DND-41 (cell line): ENCODE results near the gene FPR3.

ENCODE experiments used
- ATAC-seq: fragments of 200-7000 bp; cut with Tn5 transposase; 3 replicates; pipeline ENCODE4 v1.9.1; 2021; ENCODE audit warnings: low read depth; ENCODE audit not compliant: insufficient read depth
- DNase-seq: peaks from one replicate; pipeline ENCODE4 v3.0.0-alpha.2; 2020
- H2AFZ ChIP-seq: 2 replicates; pipeline ENCODE4 v1.6.0; 2012; ENCODE audit warnings: low read depth, low read length
- H3K27ac ChIP-seq: 2 replicates; pipeline ENCODE4 v1.5.1; 2012; ENCODE audit warnings: low read length, inconsistent platforms
- H3K27me3 ChIP-seq: fragments of 200-600 bp; sonication (generic); 2 replicates; pipeline ENCODE4 v1.6.0; 2012; ENCODE audit warnings: low read length, mild to moderate bottlenecking, inconsistent platforms; ENCODE audit not compliant: insufficient read depth, poor library complexity
- H3K36me3 ChIP-seq: 2 replicates; pipeline ENCODE4 v1.5.1; 2012; ENCODE audit warnings: low read length, inconsistent platforms; ENCODE audit not compliant: insufficient read depth
- H3K4me1 ChIP-seq: 2 replicates; pipeline ENCODE4 v1.5.1; 2012; ENCODE audit warnings: mild to moderate bottlenecking, low read length; ENCODE audit not compliant: insufficient read depth
- H3K4me2 ChIP-seq: 2 replicates; pipeline ENCODE4 v1.6.0; 2012; ENCODE audit warnings: mild to moderate bottlenecking, moderate library complexity, low read length, inconsistent platforms; ENCODE audit not compliant: insufficient read depth
- H3K4me3 ChIP-seq, 2 experiments: fragments of 200-600 bp in 1 of 2; shearing (Covaris generic) in 1 of 2; 2 replicates each; pipeline ENCODE4 v1.5.1; 2012 to 2016; ENCODE audit warnings: inconsistent platforms in 2 of 2, low read length in 2 of 2, mild to moderate bottlenecking in 2 of 2, low read depth in 1 of 2, moderate library complexity in 1 of 2
- H3K79me2 ChIP-seq: 2 replicates; pipeline ENCODE4 v1.6.0; 2012; ENCODE audit warnings: low read length, inconsistent platforms; ENCODE audit not compliant: insufficient read depth
- H3K9ac ChIP-seq: 2 replicates; pipeline ENCODE4 v1.6.0; 2012; ENCODE audit warnings: low read depth, mild to moderate bottlenecking, inconsistent platforms, low read length, moderate library complexity
- H3K9me3 ChIP-seq: 2 replicates; pipeline ENCODE4 v1.5.1; 2012; ENCODE audit warnings: low read length, moderate library complexity, mild to moderate bottlenecking, inconsistent platforms; ENCODE audit not compliant: insufficient read depth, severe bottlenecking
- H4K20me1 ChIP-seq: 2 replicates; pipeline ENCODE4 v1.6.0; 2012; ENCODE audit warnings: low read length; ENCODE audit not compliant: insufficient read depth
- CTCF ChIP-seq: IDR thresholded peaks from 2 replicates; pipeline ENCODE4 v1.5.1; 2012; ENCODE audit warnings: borderline replicate concordance, low read length, moderate library complexity, mild to moderate bottlenecking; ENCODE audit not compliant: poor library complexity, severe bottlenecking; ENCODE audit errors: extremely low read depth
- EZH2 ChIP-seq: IDR thresholded peaks from 3 replicates; pipeline ENCODE4 v1.6.1; 2012; ENCODE audit warnings: borderline replicate concordance, low read depth, mild to moderate bottlenecking, moderate library complexity, low read length, inconsistent platforms; ENCODE audit not compliant: severe bottlenecking

FPR3 gene

GRCh38 chr19:51789061-51789795 is 5.7 kb upstream of the FPR3 start:
- H3K4me3 ChIP-seq = no peak overlapping the region
- no peak overlapping the region for H3K27ac ChIP-seq
- TF ChIP-seq CTCF (no peak), EZH2 (no peak)
- H3K4me2 ChIP-seq = no peak overlapping the region
- no peak for DNase-seq
- H3K79me2 ChIP-seq = no peaks in the 10 kb centered on the region
- no peak overlapping the region for H3K9ac ChIP-seq
- ATAC-seq = no peak
- no peaks in the 10 kb centered on the region for H3K36me3 ChIP-seq
- H2AFZ ChIP-seq = no peak overlapping the region
- H3K27me3 ChIP-seq = no peaks in the 10 kb centered on the region
- H3K9me3 ChIP-seq = peaks cover 4% of the 10 kb centered on the region
- no peaks in the 10 kb centered on the region for H3K4me1 ChIP-seq
- H4K20me1 ChIP-seq = no peaks in the 10 kb centered on the region

GRCh38 chr19:51792932-51793331 is 2.0 kb upstream of the FPR3 start:
- Histone ChIP-seq H4K20me1 (no peaks in the 10 kb centered on the region), H3K4me2 (no peak overlapping the region), H3K27ac (no peak overlapping the region), H3K79me2 (no peaks in the 10 kb centered on the region), H3K4me3 (no peak overlapping the region), H3K4me1 (peaks cover 1% of the 10 kb centered on the region), H3K9me3 (no peaks in the 10 kb centered on the region), H3K36me3 (no peaks in the 10 kb centered on the region), H2AFZ (no peak overlapping the region), H3K27me3 (no peaks in the 10 kb centered on the region), H3K9ac (no peak overlapping the region)
- TF ChIP-seq CTCF (no peak), EZH2 (no peak)
- ATAC-seq = no peak
- no peak for DNase-seq

DNA sequence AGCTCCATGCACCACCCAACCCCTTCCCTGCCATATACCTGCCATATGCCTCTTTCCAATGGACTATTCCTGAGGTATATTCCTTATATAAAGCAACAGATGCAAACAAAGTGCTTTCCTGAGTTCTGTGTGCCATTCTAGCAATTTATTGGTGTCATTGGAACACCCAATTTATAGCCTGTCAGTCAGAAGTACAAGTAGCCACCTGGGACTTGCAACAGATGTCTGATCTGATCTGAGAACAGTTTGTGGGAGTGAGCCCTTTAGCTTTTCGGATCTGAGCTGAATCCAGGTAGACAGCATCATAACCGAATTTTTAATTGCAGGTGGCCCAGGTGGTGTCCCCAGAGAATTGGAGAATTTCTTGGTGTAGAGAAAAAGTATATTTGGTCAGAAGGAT is 963 bp upstream of the FPR3 start:
- Histone ChIP-seq H3K4me2 (no peak overlapping the region), H3K4me1 (peaks cover 4% of the 10 kb centered on the region), H4K20me1 (no peaks in the 10 kb centered on the region), H3K9me3 (no peaks in the 10 kb centered on the region), H3K4me3 (no peak overlapping the region), H2AFZ (no peak overlapping the region), H3K36me3 (no peaks in the 10 kb centered on the region), H3K79me2 (no peaks in the 10 kb centered on the region), H3K27me3 (no peaks in the 10 kb centered on the region), H3K27ac (no peak overlapping the region), H3K9ac (no peak overlapping the region)
- ATAC-seq (no peak), DNase-seq (no peak)
- TF ChIP-seq CTCF (no peak), EZH2 (no peak)
